OCI-LY1 (cell line): ENCODE data around the gene CDC42BPB.

Experiments used
- H2AFZ ChIP-seq: fragments of 200-600 bp; sonication (generic), shearing (Covaris generic); 2 replicates; pipeline ENCODE4 v1.6.0; 2014; ENCODE audit warnings: antibody characterized with exemption, mild to moderate bottlenecking, low read length
- H3F3A ChIP-seq: fragments of 200-600 bp; sonication (generic), shearing (Covaris generic); 2 replicates; pipeline ENCODE4 v1.6.0; 2014; ENCODE audit warnings: mild to moderate bottlenecking, antibody characterized with exemption, low read length, moderate library complexity; ENCODE audit not compliant: insufficient read depth
- H3K27ac ChIP-seq: fragments of 200-600 bp; sonication (generic); 2 replicates; pipeline ENCODE4 v1.5.1; 2014; ENCODE audit warnings: low read length, mixed run types, mild to moderate bottlenecking, low read depth; ENCODE audit not compliant: poor library complexity, severe bottlenecking
- H3K27me3 ChIP-seq: fragments of 200-600 bp; sonication (generic); 2 replicates; pipeline ENCODE4 v1.6.0; 2014; ENCODE audit warnings: antibody characterized with exemption, mild to moderate bottlenecking, low read length, moderate library complexity; ENCODE audit not compliant: insufficient read depth
- H3K36me3 ChIP-seq: fragments of 200-600 bp; sonication (generic); 2 replicates; pipeline ENCODE4 v1.6.1; 2014; ENCODE audit warnings: mild to moderate bottlenecking, antibody characterized with exemption, low read length, moderate library complexity, mixed read lengths; ENCODE audit not compliant: insufficient read depth
- H3K4me1 ChIP-seq: fragments of 200-600 bp; sonication (generic); 2 replicates; pipeline ENCODE4 v1.5.1; 2014; ENCODE audit warnings: mild to moderate bottlenecking, low read length, moderate library complexity; ENCODE audit not compliant: insufficient read depth, severe bottlenecking
- H3K4me2 ChIP-seq: fragments of 200-600 bp; sonication (generic), shearing (Covaris generic); 2 replicates; pipeline ENCODE4 v1.6.1; 2014; ENCODE audit warnings: low read length
- H3K4me3 ChIP-seq: fragments of 200-600 bp; sonication (generic); 2 replicates; pipeline ENCODE4 v1.5.1; 2014; ENCODE audit warnings: low read length, low read depth, mild to moderate bottlenecking, mixed read lengths; ENCODE audit not compliant: poor library complexity, severe bottlenecking
- H3K79me2 ChIP-seq: fragments of 200-600 bp; shearing (Covaris generic); 2 replicates; pipeline ENCODE4 v1.6.1; 2016; ENCODE audit warnings: mixed run types, low read length, mixed read lengths; ENCODE audit not compliant: insufficient read depth
- H3K9ac ChIP-seq: fragments of 200-600 bp; sonication (generic), shearing (Covaris generic); 2 replicates; pipeline ENCODE4 v1.6.1; 2014; ENCODE audit warnings: mild to moderate bottlenecking, low read length, mixed read lengths
- H3K9me2 ChIP-seq: fragments of 200-600 bp; sonication (generic), shearing (Covaris generic); 2 replicates; pipeline ENCODE4 v1.6.1; 2014; ENCODE audit warnings: low read depth, mild to moderate bottlenecking, low read length, mixed read lengths
- H3K9me3 ChIP-seq: fragments of 200-600 bp; shearing (Covaris generic); 2 replicates; pipeline ENCODE4 v1.6.1; 2014; ENCODE audit warnings: low read length, mixed read lengths
- H4K20me1 ChIP-seq: fragments of 200-600 bp; sonication (generic), shearing (Covaris generic); 2 replicates; pipeline ENCODE4 v1.6.0; 2016; ENCODE audit warnings: mild to moderate bottlenecking, low read length; ENCODE audit not compliant: insufficient read depth
- CTCF ChIP-seq: fragments of 200-600 bp; sonication (generic), shearing (Covaris generic); IDR thresholded peaks from 2 replicates; pipeline ENCODE4 v1.5.1; 2017; ENCODE audit warnings: mild to moderate bottlenecking, antibody characterized with exemption, low read length, moderate library complexity, mixed read lengths
- EZH2 ChIP-seq: fragments of 200-600 bp; sonication (generic), shearing (Covaris generic); IDR thresholded peaks from 2 replicates; pipeline ENCODE4 v1.8.0; 2017; ENCODE audit warnings: borderline replicate concordance, mixed run types, mild to moderate bottlenecking, antibody characterized with exemption, low read length, moderate library complexity, mixed read lengths

The CDC42BPB gene

GRCh38 chr14:103094406-103095209 lies 37.3 kb upstream of the CDC42BPB start, which contains the start of gene EXOC3L4:
Gene EXOC3L4, plus strand, starts transcription at chr14:103094725. Its CDS starts 5,495 bp downstream, at chr14:103100220.
- Histone ChIP-seq H3K27ac (no peak within 1 kb of the TSS), H3K4me3 (no peak within 1 kb of the TSS), H3K9ac (no peak within 1 kb of the TSS)

DNA sequence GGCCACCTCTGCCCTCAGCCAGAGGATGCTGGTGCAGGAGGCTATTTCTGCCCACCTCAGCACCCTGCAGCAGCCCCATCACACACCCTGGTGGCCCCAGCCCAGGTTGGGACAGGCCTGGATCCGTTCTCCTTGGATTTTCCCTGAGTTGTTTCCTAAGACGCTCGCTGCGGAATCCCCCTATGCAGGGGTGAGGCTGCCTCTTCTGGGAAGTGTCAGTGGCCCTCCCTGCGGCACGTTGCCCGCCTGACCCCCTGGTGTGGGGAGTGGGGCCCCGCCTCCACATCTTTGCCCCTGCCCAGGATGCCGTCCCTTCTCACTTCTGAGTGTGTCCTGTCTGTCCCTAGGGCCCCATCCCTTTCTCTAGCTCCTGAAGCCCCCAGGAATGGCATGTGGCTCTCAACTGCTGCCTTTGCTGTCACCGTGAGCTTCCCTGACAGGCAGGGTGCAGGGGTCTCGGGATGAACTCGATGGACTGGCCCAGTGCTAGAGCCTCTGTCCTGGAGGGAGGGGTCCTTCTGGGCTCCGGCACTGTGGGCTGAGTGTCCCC lies 36.6 kb upstream of the CDC42BPB start:
- H3K4me3 ChIP-seq: no peak overlapping the region
- TF ChIP-seq CTCF: no peak
- TF ChIP-seq EZH2: no peak
- no peak overlapping the region for H3K4me2 ChIP-seq
- no peaks in the 10 kb centered on the region for H3K9me2 ChIP-seq
- H4K20me1 ChIP-seq: no peaks in the 10 kb centered on the region
- peaks cover 10% of the 10 kb centered on the region; the same call in 1 of the 2 replicates for H3K27me3 ChIP-seq
- no peak overlapping the region for H3K9ac ChIP-seq
- H3K79me2 ChIP-seq: no peaks in the 10 kb centered on the region
- H3K9me3 ChIP-seq: no peaks in the 10 kb centered on the region
- no peak overlapping the region for H3K27ac ChIP-seq
- H2AFZ ChIP-seq: no peak overlapping the region
- H3K36me3 ChIP-seq: no peaks in the 10 kb centered on the region
- no peaks in the 10 kb centered on the region for H3F3A ChIP-seq
- peaks cover 10% of the 10 kb centered on the region for H3K4me1 ChIP-seq

More at GRCh38 chr14:103094406-103095209, 37.3 kb upstream of the CDC42BPB start, which contains the start of gene EXOC3L4:
- no peaks in the 10 kb centered on the region for H3K36me3 ChIP-seq
- H3K27me3 ChIP-seq: peaks cover 10% of the 10 kb centered on the region; the same call in 1 of the 2 replicates
- no peak within 1 kb of the TSS for H3K4me2 ChIP-seq
- no peak for TF ChIP-seq CTCF
- TF ChIP-seq EZH2: no peak
- H3K9me3 ChIP-seq: no peaks in the 10 kb centered on the region
- no peaks in the 10 kb centered on the region for H3F3A ChIP-seq
- H4K20me1 ChIP-seq: no peaks in the 10 kb centered on the region
- peaks cover 10% of the 10 kb centered on the region for H3K4me1 ChIP-seq
- no peak within 1 kb of the TSS for H2AFZ ChIP-seq
- no peaks in the 10 kb centered on the region for H3K79me2 ChIP-seq
- no peaks in the 10 kb centered on the region for H3K9me2 ChIP-seq

DNA sequence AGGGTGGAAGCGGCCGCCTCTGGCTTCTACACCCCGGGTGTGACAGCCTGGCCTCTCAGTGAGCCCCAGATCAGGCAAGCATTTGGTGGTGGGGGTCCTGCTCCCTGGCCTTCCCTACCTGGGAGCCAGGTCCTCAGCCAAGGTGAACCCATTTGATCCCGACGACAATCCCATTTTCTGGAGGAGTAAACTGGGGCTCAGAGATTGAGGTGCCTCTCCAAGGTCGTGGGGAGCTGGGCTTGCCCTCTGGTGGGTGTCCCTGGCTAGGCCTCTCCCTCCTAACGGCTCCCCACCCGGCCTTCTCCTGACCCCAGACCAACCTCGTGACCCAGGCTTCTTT lies 34.5 kb upstream of the CDC42BPB start:
- Histone ChIP-seq H4K20me1 (no peaks in the 10 kb centered on the region), H2AFZ (no peak overlapping the region), H3K36me3 (no peaks in the 10 kb centered on the region), H3K27ac (no peak overlapping the region), H3F3A (no peaks in the 10 kb centered on the region), H3K4me1 (peaks cover 10% of the 10 kb centered on the region), H3K27me3 (peaks cover 6% of the 10 kb centered on the region; the same call in 1 of the 2 replicates), H3K4me2 (peak overlapping the region; percentile 77), H3K4me3 (peak overlapping the region; percentile 54), H3K9ac (no peak overlapping the region; the same call in 1 of the 2 replicates), H3K79me2 (no peaks in the 10 kb centered on the region), H3K9me2 (no peaks in the 10 kb centered on the region), H3K9me3 (no peaks in the 10 kb centered on the region)
- TF ChIP-seq EZH2 (no peak), CTCF (no peak; the same call in 1 of the 2 replicates)
